ENCODE measurements around the gene LRP1.

Gene LRP1

GRCh38 chr12:57203791-57204190 lies 75.5 kb downstream of the LRP1 start:
- no peak overlapping the region for H3K4me3 Mint-ChIP-seq
- no peaks in the 10 kb centered on the region for H3K4me1 Mint-ChIP-seq
- no peak overlapping the region for H3K27ac Mint-ChIP-seq
- H3K27me3 Mint-ChIP-seq, result no peaks in the 10 kb centered on the region
- ATAC-seq, result no peak
- no peaks in the 10 kb centered on the region for H3K9me3 Mint-ChIP-seq
- H3K36me3 Mint-ChIP-seq, result no peaks in the 10 kb centered on the region

- Mint-ChIP-seq H3K27me3 (no peaks in the 10 kb centered on the region), H3K36me3 (no peaks in the 10 kb centered on the region)
- ATAC-seq, result no peak
Observed at GRCh38 chr12:57204454-57204853, 76.2 kb downstream of the LRP1 start.

GRCh38 chr12:57205186-57205585 lies 76.9 kb downstream of the LRP1 start:
- Mint-ChIP-seq H3K36me3 (no peaks in the 10 kb centered on the region), H3K27me3 (no peaks in the 10 kb centered on the region), H3K4me1 (no peaks in the 10 kb centered on the region), H3K4me3 (no peak overlapping the region), H3K27ac (no peak overlapping the region), H3K9me3 (no peaks in the 10 kb centered on the region)
- no peak for ATAC-seq

More at GRCh38 chr12:57204454-57204853, 76.2 kb downstream of the LRP1 start:
- Mint-ChIP-seq H3K4me3 (no peak overlapping the region), H3K27ac (no peak overlapping the region), H3K9me3 (no peaks in the 10 kb centered on the region), H3K4me1 (no peaks in the 10 kb centered on the region)

DNA sequence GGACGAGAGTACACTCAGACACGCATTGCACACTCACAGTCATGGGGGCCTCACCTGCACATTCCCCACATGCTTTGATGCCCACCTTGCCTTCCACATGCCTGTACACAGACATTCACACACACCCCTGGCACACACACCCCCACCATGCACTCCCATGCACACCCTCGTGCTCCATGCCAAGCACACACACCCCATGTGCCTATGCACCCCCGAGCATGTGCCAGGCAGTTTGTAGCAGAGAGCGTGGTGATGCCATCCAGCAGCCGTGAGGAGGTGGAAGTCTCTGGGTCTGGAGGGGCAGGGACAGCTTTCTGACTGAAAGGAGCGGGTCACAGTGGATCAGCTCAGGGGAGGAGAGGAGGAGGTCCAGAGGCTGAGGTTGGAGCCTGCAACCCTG lies 77.6 kb downstream of the LRP1 start:
- Mint-ChIP-seq H3K9me3 (no peaks in the 10 kb centered on the region), H3K4me3 (no peak overlapping the region), H3K36me3 (no peaks in the 10 kb centered on the region), H3K27me3 (no peaks in the 10 kb centered on the region), H3K4me1 (no peaks in the 10 kb centered on the region), H3K27ac (no peak overlapping the region)
- no peak for ATAC-seq

GRCh38 chr12:57207731-57208630 lies 79.7 kb downstream of the LRP1 start:
- Mint-ChIP-seq H3K27ac (no peak overlapping the region), H3K4me3 (no peak overlapping the region), H3K9me3 (no peaks in the 10 kb centered on the region), H3K4me1 (no peaks in the 10 kb centered on the region), H3K27me3 (no peaks in the 10 kb centered on the region), H3K36me3 (no peaks in the 10 kb centered on the region)
- no peak for ATAC-seq

DNA sequence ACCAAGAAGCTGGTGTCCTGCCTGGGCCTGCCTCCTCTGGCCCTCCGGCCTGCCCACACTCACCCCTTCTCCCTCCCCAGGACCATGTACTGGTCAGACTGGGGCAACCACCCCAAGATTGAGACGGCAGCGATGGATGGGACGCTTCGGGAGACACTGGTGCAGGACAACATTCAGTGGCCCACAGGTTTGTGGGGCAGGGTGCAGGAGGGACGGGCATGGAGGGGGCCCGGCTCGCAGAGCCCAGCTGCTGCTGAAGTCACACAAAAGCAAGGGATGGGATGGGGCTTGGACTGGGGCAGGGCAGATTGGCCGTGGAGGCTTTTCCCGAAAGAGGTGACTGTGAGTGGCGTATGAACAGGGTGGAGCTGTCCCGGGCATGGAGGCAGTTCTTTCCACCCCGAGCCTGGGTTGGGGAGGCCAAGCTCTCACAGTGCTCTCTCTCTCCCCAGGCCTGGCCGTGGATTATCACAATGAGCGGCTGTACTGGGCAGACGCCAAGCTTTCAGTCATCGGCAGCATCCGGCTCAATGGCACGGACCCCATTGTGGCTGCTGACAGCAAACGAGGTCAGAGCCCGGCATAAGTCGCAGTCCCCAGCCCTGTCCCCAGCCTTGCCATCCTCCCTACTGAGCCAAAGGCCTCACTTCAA lies 80.5 kb downstream of the LRP1 start:
- Mint-ChIP-seq H3K4me3 (no peak overlapping the region), H3K27me3 (peaks cover 6% of the 10 kb centered on the region), H3K9me3 (no peaks in the 10 kb centered on the region), H3K27ac (no peak overlapping the region), H3K36me3 (no peaks in the 10 kb centered on the region), H3K4me1 (peaks cover 6% of the 10 kb centered on the region)
- no peak for ATAC-seq

DNA sequence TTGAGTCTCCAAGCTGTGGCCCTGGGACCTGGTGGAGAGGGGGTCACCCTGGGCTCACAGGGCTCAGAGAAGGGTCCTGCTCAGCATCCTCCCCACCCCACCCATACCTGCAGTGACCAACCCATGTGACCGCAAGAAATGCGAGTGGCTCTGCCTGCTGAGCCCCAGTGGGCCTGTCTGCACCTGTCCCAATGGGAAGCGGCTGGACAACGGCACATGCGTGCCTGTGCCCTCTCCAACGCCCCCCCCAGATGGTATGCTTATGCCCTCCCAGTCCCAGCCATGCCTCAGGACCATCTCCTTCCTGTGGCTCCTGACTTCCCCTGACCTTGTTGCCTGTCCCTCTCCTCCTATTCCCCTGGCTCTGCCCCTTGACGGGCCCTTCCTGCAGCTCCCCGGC lies 81.6 kb downstream of the LRP1 start:
- Mint-ChIP-seq H3K36me3 (no peaks in the 10 kb centered on the region), H3K27me3 (peaks cover 16% of the 10 kb centered on the region), H3K9me3 (no peaks in the 10 kb centered on the region), H3K4me1 (peaks cover 18% of the 10 kb centered on the region), H3K4me3 (no peak overlapping the region), H3K27ac (no peak overlapping the region)
- no peak for ATAC-seq

DNA sequence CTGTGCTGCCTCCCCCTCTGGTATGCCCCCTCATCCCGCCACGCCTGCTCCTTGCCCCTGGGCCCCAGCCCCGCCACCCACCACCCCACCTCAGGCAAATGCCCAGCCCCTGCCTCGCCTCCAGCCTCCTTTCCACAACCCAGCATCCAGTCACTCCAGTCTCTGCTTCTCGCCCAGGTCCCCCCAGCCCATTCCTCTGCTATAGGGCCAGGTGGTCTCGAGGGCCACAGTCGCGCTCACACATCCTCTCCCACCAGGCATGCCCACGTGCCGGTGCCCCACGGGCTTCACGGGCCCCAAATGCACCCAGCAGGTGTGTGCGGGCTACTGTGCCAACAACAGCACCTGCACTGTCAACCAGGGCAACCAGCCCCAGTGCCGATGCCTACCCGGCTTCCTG lies 82.2 kb downstream of the LRP1 start:
- peaks cover 21% of the 10 kb centered on the region for H3K27me3 Mint-ChIP-seq
- no peak for ATAC-seq
- H3K4me1 Mint-ChIP-seq, result peaks cover 23% of the 10 kb centered on the region
- H3K9me3 Mint-ChIP-seq, result no peaks in the 10 kb centered on the region
- no peak overlapping the region for H3K4me3 Mint-ChIP-seq
- no peaks in the 10 kb centered on the region for H3K36me3 Mint-ChIP-seq
- H3K27ac Mint-ChIP-seq, result no peak overlapping the region

DNA sequence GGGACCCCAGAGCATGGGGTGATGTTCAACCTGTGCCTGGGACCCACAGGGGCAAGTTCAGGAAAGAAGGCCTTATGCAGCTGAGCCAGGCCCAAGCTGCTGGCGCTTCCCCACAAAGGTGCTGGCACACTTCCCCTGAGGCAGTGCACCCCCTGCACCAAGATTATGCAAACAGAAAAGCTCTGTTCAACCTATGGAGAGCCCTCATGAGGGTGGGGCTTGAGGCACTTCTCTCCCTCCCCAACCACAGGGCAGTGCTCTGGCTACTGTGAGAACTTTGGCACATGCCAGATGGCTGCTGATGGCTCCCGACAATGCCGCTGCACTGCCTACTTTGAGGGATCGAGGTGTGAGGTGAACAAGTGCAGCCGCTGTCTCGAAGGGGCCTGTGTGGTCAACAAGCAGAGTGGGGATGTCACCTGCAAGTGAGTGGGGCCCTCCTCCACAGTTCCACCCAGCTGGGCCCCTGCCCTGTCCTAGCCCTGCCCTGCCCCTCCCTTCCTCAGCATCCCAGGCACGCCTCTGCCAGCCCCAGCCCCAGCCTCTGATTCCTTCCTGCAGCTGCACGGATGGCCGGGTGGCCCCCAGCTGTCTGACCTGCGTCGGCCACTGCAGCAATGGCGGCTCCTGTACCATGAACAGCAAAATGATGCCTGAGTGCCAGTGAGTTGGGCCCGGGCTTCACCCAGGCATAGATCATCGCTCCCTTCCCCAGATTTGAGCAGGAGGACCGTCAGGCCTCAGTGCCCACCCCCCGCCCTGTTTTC lies 82.8 kb downstream of the LRP1 start:
- H3K4me1 Mint-ChIP-seq, result peaks cover 30% of the 10 kb centered on the region
- no peaks in the 10 kb centered on the region for H3K36me3 Mint-ChIP-seq
- H3K9me3 Mint-ChIP-seq, result no peaks in the 10 kb centered on the region
- no peak for ATAC-seq
- H3K27me3 Mint-ChIP-seq, result peaks cover 28% of the 10 kb centered on the region
- no peak overlapping the region for H3K27ac Mint-ChIP-seq
- no peak overlapping the region for H3K4me3 Mint-ChIP-seq

- H3K36me3 Mint-ChIP-seq, result no peaks in the 10 kb centered on the region
- ATAC-seq, result no peak
- H3K4me1 Mint-ChIP-seq, result peaks cover 31% of the 10 kb centered on the region
- H3K4me3 Mint-ChIP-seq, result no peak overlapping the region
- H3K9me3 Mint-ChIP-seq, result no peaks in the 10 kb centered on the region
- peaks cover 28% of the 10 kb centered on the region for H3K27me3 Mint-ChIP-seq
- no peak overlapping the region for H3K27ac Mint-ChIP-seq
Observed at GRCh38 chr12:57211791-57212700, 83.8 kb downstream of the LRP1 start.

GRCh38 chr12:57212701-57213057 lies 84.4 kb downstream of the LRP1 start:
- H3K27ac Mint-ChIP-seq, result no peak overlapping the region
- peaks cover 34% of the 10 kb centered on the region for H3K27me3 Mint-ChIP-seq
- H3K4me1 Mint-ChIP-seq, result peaks cover 37% of the 10 kb centered on the region
- H3K36me3 Mint-ChIP-seq, result no peaks in the 10 kb centered on the region
- no peak overlapping the region for H3K4me3 Mint-ChIP-seq
- no peak for ATAC-seq
- H3K9me3 Mint-ChIP-seq, result no peaks in the 10 kb centered on the region

DNA sequence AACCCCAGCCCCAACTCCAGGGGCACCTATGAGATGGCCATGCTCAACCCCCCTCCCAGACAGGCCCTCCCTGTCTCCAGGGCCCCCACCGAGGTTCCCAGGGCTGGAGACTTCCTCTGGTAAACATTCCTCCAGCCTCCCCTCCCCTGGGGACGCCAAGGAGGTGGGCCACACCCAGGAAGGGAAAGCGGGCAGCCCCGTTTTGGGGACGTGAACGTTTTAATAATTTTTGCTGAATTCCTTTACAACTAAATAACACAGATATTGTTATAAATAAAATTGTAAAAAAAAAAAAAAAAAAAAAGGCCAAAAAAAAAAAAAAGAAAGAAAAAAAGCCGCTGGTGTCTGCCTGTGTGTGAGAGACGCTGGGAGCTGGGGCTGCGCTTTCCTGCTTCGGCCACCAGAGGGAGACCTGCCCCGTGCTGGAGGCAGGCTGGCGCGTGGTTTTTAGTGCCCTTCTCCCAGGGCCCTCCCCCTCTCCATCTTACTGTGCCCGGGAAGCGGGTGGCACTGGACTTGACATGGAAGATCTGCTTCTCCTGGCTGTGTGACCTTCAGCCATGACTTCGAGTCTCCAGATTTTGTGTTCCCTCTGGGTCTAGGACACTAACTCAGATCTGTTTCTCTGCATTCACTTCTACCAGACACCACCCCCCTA lies 84.9 kb downstream of the LRP1 start:
- Mint-ChIP-seq H3K36me3 (no peaks in the 10 kb centered on the region), H3K4me3 (no peak overlapping the region), H3K4me1 (peaks cover 42% of the 10 kb centered on the region), H3K27me3 (peaks cover 39% of the 10 kb centered on the region), H3K27ac (no peak overlapping the region), H3K9me3 (no peaks in the 10 kb centered on the region)
- ATAC-seq, result peak; percentile 53

GRCh38 chr12:57213763-57214397 lies 85.6 kb downstream of the LRP1 start:
- Mint-ChIP-seq H3K9me3 (no peaks in the 10 kb centered on the region), H3K4me3 (no peak overlapping the region), H3K27me3 (peaks cover 46% of the 10 kb centered on the region), H3K36me3 (no peaks in the 10 kb centered on the region), H3K27ac (peak overlapping the region; percentile 69), H3K4me1 (peaks cover 49% of the 10 kb centered on the region)
- no peak for ATAC-seq

DNA sequence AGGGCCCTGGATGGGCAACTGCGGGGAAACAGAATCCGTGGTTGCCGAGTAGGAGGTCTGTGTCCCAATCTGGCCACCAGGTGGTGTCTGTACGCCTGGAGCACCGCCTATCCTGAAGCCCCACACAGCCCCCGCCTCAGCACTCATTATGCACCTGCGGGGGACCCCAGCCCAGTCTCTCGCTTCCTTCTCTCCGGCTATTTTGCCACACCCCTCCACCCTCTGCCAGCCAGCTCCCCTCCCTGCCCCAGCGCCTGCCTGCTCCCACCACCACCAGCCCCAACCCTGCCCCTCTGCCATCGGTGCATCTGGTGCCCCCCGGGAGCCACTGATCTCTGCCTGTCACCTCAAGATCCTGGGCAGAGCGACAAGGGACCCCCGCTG lies 86.1 kb downstream of the LRP1 start:
- H3K27ac Mint-ChIP-seq, result peak overlapping the region; percentile 69
- H3K27me3 Mint-ChIP-seq, result peaks cover 51% of the 10 kb centered on the region
- no peaks in the 10 kb centered on the region for H3K36me3 Mint-ChIP-seq
- H3K9me3 Mint-ChIP-seq, result no peaks in the 10 kb centered on the region
- H3K4me1 Mint-ChIP-seq, result peaks cover 54% of the 10 kb centered on the region
- peak; percentile 18 for ATAC-seq
- H3K4me3 Mint-ChIP-seq, result no peak overlapping the region
